IMR-90 (cell line): Measurements from ENCODE around the gene PSD.

ENCODE experiments used
- BHLHE40 ChIP-seq: fragments of 150-350 bp; IDR thresholded peaks from 2 replicates; pipeline ENCODE4 v1.6.1; 2016; ENCODE audit warnings: mild to moderate bottlenecking, low read depth, low read length
- MAZ ChIP-seq: IDR thresholded peaks from 2 replicates; pipeline ENCODE4 v1.6.1; 2012; ENCODE audit warnings: low read depth, mild to moderate bottlenecking, low read length, improper control_type of control experiment, moderate library complexity, borderline replicate concordance
- NFE2L2 ChIP-seq: fragments of 150-350 bp; IDR thresholded peaks from 2 replicates; pipeline ENCODE4 v1.6.1; 2016; ENCODE audit warnings: low read depth, mild to moderate bottlenecking, low read length
- POLR2A ChIP-seq: IDR thresholded peaks from 2 replicates; pipeline ENCODE4 v1.6.1; 2012; ENCODE audit warnings: mild to moderate bottlenecking, low read depth, low read length
- SMC3 ChIP-seq: fragments of 150-350 bp; IDR thresholded peaks from 2 replicates; pipeline ENCODE4 v1.6.1; 2016; ENCODE audit warnings: low read depth, mild to moderate bottlenecking, antibody characterized with exemption, low read length, moderate library complexity
- TF ChIP-seq, protein P1 (sequence below): conservative IDR thresholded peaks from 2 replicates; pipeline ENCODE4 v1.5.1; 2012; ENCODE audit warnings: mild to moderate bottlenecking, low read depth, low read length, improper control_type of control experiment

DNA sequence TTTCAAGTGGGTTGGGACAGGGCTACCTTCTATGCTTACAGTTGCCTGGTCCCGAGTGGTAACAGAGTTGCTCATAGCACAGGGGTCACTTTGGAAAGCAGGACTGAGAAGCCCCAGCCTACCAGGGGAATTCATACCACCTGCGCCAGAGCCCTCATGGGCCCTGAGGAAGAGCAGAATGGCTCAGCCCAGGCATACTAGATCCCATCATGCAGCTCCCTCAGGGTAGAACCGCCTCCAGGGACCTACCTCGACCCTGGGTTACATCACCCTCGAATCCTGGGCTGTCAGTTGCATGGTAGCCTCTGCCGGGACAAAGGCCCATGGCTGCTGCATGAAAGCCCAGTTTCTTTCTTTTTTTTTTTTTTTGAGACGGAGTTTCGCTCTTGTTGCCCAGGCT lies 10.9 kb upstream of the PSD start:
- TF ChIP-seq, protein P1, sequence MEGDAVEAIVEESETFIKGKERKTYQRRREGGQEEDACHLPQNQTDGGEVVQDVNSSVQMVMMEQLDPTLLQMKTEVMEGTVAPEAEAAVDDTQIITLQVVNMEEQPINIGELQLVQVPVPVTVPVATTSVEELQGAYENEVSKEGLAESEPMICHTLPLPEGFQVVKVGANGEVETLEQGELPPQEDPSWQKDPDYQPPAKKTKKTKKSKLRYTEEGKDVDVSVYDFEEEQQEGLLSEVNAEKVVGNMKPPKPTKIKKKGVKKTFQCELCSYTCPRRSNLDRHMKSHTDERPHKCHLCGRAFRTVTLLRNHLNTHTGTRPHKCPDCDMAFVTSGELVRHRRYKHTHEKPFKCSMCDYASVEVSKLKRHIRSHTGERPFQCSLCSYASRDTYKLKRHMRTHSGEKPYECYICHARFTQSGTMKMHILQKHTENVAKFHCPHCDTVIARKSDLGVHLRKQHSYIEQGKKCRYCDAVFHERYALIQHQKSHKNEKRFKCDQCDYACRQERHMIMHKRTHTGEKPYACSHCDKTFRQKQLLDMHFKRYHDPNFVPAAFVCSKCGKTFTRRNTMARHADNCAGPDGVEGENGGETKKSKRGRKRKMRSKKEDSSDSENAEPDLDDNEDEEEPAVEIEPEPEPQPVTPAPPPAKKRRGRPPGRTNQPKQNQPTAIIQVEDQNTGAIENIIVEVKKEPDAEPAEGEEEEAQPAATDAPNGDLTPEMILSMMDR, result no peak
- no peak for TF ChIP-seq NFE2L2
- TF ChIP-seq SMC3, result no peak
- no peak for TF ChIP-seq POLR2A
- no peak for TF ChIP-seq MAZ
- no peak for TF ChIP-seq BHLHE40
